ELF-1 (cell line): ENCODE measurements around the gene SMPX.

Source experiments
- DNase-seq: peaks from one replicate; pipeline ENCODE4 v3.0.0-alpha.2; 2016; ENCODE audit warnings: low read depth, low spot score

The SMPX gene

DNA sequence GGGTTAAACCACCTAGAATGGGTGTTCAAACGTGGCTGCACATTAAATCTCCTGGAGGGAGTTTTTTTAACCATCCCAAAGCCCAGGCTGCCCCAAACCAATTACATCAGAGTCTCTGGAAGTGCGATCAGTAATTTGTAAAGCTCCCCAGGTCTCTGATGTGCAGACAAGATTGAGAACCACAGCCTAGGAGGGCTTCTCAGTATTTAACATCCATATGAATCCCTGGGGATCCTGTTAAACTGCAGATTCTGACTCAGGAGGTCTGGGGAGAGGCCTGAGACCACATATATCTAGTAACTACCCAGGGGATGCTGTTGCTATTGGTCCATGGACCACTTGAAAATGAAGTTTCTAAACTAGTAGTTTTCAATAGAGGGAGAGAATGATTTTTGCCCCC, 42.6 kb downstream of the SMPX start:
- no peak for DNase-seq

DNA sequence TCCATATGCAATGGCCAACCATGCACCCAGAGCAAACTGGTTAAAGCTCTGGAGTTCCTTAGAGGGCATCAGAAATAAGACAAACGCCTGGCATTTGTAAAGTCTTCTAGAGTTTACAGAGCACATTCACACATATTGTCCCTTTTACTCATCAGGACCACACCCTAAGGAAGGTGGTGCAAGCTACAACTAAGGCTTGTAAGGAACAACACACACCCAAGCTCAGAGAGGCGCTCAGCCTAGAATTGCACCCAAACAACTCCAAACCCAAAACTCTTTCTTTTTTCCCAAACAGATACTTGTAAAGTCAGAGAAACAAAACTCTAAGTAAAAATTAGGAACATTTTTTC, 46.1 kb downstream of the SMPX start:
- DNase-seq = no peak

DNA sequence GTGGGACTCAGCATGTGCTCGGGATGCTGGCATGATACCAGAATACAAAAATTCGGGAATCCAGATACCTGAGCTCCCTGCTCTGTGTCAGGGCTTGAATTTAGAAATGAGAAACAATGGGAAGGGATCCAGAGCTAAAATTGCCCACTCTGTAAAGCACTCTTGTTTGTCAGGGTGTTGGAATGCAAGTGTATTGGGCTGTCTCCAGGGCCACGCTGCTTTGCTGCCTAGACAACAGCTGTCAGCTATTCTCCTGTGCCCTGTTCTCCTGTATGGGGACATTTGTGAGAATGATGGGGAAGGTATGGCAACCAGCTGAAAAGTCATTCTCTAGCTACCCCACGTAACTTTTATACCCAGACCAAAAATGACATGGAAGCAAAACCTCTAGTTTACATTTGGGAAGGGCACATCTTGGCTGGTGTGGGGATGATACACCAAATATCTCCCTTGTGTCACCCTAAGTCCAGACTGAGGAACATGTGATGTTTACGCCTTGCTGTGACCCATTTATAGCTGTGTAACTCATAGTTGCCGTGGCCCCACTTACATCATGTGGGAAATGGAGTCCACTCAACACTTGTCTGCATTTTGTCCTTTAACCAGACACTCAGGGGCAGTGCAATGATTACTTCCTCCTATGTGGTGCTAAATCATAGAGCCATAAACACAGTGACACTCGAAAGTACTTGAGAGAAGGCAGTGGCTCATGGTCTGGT, 46.6 kb downstream of the SMPX start:
- DNase-seq = no peak

DNA sequence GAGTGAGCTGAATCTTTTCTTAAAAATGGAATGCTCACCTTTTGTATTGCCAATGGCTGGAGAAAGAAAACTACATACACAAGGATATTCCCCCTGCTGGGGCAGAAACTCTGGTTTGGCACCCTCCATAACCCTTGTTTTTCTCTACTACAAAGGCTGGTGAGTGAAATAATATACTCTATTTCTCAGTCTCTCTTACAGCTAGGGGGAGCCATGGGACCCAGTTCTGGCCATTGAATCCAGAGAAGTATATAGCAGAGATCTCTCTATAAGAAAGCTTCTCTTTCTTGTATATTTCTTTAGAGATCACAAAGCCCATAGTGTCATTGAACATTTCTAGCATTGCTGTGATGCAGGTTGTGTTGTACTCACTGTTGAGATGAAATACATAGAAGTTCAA, 49.8 kb downstream of the SMPX start:
- DNase-seq = no peak

DNA sequence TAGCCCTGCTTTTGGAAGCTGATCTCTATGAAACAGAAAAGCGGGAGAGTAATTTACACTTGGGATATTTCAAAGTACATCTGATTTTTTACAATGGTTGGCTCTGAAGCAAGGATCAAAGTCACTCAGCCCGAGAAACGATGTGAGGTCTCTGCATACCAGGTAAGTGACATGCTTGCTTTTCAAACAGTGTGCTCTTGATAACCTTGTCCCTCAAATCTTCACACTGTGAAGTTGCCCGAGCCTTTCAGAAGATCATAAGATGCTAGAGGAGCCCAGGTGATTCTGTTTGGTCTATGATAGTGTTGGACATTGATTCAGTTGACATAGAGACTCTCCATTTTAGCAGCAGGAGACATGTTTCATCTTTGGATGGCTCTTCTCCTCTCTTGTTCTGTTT, 52.7 kb downstream of the SMPX start:
- DNase-seq = no peak

DNA sequence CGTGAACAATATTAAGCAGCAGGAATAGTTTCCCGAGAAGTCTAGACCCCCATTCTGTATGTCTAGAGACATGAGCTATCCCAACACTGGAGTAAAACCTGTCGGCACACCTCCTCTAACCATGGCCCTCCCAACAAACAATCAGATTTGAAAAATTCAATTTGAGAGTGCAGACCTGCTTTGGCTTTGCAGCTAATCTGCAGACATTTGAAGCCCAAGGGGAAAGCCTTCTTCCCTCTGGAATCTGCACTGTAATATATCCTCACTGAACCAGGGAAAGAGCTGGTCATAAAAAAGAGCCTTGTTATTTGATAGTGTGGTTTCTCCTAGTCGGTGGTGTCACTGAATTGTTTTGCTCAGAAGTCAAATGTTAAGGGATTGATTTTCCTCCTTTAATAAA, 55.2 kb downstream of the SMPX start:
- no peak for DNase-seq

DNA sequence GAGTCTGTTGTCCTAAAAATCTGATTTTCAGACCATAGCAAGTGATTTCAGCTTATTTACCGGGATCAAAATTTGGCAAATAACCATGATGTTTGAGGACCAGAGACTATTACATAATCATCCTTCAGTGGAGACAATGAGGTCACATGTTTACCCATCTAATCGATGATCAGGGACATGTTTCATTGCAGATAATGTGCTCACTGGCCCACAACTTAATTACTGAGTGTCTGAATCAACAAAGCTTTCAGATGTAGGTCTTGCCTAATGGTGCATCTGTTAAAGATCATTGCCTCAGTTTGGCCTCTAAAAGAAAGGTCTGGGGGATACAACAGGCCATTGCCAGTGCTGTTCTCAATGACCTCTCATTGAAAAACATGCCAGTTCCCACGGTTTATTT, 56.9 kb downstream of the SMPX start:
- no peak for DNase-seq

DNA sequence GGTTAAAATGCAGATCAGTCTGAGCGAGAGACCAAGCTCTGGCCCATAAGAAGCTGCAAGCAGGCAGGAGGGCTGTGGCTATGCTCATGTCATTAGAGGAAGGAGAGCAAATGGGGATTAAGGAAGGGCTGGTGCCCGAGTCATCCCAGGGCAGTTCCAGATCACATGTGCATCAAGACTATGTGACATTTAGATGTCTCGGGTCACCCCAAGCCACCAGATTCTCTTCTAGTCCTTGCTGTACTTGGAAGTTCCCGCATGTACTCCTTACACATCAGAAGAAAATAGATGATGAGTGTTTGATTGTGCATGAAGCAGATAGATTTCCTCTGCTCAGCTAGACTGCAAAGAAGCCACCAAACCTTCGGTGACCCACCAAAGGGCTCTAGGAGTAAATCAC, 57.6 kb downstream of the SMPX start:
- no peak for DNase-seq

DNA sequence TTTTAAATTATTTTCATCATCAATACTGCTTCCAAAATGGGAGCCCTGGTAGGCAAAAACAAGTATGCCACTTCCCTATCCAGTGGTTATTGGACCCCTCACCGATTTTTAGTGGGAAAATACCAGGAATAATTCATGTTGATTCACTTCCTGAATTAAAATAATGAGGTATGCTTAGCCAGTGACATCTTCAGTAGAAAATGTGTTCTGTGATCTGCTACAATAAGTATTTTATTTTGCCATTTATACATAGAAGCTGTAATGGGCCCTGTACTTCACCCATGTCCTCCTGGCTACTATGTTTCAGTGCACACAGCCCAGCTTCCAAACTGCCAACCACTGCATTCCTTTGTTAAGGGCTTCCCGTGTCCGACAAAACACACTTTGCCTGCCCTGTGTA, 58.8 kb downstream of the SMPX start:
- DNase-seq = no peak

DNA sequence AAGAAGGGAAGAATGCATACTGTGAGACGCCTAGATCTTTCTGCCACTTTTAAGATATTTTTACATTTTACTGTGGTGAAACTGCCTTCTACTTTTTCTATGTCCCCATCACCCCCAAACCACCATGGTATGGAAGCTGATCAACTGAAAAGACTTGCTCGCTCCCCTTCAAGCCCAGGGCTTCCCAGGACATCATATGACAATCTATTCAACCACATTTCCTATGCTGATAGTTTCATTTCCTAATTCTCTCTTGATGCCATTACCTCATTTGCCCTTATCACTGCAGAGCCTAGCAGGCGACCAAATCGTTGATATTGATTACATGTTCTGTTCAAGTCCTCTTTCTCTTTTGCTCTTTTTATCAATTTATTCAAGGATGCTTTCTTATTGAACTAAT, 59.6 kb downstream of the SMPX start:
- DNase-seq = no peak

DNA sequence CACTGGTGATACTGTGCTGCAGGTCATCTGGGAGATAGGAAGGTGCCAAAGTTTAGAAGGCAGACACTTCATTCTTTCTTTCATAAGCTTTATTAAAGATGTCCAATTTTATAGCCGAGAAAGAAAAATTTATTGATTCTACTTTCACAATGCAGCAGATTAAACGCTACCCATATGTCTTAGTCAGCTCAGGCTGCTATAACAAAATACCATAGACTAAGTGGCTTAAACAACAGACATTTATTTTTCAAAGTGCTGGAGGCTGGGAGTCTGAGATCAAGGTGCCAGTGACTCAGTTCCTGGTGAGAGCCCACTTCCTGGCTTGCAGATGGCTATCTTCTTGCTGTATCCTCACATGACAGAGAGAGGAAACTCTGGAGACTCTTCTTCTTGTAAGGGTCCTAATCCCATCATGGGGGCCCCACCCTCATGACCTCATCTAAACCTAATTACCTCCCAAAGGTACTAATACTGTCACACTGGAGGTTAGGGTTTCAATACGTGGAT, 66.4 kb downstream of the SMPX start:
- DNase-seq = no peak

DNA sequence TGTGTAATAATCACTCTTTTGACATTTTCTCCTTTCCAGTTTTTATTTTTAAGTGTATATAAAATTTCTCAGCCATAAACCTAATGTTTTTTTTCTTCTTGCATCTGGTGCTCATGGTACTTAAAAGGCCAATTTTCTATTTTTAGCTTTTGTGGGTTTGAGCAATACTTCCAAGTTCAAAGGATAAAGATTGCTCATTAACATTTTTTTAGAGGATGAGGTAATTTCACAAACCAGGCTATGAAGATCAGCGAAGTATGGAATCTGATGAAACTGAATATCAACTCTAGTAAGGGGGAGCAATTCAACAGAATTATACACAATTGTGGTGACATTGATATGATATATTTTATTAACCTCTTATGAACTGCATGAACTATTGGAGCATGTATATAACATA, 74.0 kb downstream of the SMPX start:
- DNase-seq = no peak

DNA sequence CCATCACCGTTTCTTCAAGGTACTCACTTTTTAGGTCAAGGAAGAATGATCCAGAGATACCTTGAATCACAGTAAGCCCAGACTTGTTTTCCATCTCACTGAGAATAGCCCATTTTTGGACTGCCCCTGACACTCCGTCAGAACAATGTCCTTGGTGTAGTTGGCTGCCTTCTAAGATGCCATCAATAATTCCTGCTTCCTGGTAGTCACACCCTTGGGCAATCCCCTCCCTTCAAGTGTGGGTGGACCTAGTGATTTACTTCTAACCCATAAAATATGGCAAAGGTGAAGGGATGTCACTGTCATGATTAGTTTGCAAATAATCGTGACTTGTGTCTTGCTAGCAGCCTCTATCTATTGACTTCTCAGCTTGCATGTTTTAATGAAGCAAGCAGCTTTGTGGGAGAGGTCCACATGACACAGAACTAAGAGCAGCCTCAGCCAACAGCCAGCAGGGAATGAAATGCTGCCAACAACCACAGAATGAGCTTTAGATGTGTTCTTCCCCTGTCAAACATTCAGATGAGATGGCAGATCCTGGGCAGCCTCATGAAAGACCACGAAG, 79.8 kb downstream of the SMPX start:
- no peak for DNase-seq

DNA sequence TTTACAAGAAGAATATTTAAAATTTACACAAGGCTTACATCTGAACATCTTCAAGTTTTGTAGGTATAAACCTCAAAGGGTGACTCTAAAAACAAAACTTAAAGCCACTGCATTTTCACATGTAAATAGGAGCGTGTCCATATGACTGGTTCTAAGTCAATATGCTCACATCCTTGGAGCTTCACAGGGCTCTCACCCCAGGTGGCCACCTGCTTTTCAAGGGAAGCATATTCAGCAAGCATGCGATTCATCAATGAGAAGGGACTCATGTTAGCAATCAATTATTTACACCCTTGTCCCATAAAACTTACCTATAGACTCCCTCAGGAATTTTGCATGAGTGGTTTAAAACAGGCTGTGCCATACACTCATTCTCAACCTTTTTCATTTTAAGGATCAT, 82.0 kb downstream of the SMPX start:
- DNase-seq = no peak

DNA sequence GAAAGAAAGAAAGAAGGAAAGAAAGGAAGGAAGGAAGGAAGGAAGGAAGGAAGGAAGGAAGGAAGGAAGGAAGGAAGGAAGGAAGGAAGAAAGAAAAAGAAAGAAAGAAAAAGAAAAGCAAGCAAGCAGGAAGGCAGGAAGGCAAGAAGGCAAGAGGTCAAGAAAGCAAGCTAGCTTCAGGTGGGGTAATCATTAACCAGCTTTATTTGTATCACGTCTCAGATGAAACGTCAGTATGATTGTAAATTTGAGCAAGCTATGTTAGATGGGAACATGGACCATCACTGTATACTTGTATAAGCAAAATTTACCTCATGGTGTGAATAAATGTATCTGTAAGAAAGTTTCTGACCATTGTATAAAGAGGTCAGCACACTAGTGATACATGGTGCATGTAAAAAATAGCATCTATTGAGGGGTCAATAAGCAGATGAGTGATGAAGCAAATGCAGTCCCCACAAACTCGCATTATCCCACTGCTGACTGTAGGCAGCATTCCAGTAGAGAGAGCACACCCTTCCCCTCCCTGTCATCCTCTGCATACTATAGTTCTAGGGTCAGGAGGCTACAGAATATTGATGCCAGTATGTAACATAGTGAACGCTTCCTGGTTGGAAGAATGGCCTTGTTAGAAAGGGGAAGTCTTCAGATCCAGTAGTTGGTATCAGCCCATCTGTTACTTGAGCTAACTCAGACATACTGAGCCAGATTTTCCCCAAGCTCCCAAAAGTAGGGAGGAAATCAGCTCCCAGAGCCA, 83.3 kb downstream of the SMPX start:
- no peak for DNase-seq

DNA sequence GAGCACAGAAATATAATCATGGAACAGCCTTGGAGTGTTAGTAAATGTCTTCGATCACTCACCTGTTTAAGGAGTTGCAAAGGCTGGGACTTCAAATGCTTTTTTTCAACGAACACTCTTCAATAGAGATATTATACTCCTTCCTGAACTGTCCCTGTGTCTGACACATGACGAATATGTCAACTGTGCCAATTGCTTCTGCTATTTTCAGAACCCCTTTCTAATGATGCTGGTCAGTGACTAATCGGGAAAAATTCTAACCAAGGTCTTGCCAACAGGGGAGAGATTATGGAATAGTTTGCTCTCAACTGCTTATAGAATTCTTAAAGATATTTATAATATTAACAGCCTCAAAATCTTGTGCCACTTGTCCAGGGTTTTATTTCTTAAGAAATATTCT, 91.2 kb downstream of the SMPX start:
- no peak for DNase-seq

DNA sequence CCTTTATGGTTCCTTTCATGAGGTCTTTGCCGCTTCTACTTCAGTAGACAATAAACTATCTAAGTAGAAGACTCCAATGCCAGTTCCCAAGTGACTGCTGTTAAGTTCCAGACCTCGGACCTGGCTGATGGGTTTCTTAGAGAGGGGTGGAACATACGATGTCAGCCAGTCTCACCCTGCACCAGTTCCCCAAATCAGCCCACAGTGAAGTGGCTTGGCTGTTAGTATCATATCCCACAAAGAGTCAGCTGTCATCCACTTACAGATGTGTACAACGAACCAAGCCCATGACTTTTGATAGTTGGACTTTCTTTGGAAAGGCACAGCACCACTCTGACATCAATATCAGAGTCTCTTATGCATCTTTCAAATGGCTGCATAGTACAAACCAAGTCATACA, 91.7 kb downstream of the SMPX start:
- DNase-seq = no peak

DNA sequence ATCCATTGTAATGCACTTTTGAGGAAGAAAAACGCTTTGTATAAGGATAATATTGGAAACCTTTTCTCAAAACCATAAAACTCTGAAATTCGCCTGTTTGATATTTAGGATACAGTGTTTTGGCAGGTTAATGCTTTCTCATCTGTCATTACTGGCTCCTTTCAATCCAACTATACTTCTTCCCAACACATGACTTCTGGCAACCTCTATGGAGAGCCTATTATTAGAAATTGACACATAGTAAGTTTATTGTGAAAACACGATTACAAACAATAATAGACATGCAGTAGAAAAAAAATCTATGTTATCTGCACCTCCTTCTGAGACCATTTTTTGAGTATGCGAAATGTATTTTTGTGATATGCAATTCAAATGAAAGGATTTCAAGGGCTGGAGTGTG, 95.2 kb downstream of the SMPX start:
- DNase-seq = no peak

DNA sequence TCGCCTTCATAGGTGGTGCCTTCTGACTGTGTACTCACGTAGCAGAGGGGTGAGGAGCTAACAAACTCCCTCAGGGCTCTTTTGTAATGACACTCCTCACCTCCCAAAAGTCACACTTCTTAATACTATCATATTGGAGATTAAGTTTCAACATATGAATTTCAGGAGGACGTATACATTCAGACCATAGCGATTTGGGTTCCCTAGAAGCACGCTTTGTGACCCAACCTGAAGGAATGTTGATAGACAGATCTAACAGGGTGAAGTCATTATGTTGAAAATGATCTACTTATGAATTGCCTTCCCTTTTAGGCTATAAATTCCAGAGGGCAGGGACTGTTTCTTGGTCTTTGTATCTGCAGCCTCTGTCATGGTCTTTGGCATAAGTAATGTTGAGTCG, 96.6 kb downstream of the SMPX start:
- DNase-seq = no peak

DNA sequence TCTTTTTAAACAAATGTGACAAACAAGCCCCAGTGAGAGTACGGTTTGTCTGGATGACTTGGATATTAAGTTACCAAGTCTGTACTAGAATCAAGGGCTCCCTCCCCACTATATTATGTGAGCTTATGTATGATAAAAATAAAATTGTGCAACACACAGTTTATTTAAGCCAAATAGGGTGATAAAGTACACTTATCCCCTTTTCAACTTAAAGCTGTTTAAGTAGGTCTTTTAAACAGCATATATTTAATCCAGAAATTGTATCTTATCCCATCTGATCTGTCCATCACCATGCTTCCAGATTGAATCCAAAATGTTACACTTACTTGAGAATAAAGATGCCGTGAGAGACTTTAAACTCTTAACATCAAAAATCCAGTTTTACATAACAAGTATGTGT, 97.8 kb downstream of the SMPX start:
- no peak for DNase-seq

DNA sequence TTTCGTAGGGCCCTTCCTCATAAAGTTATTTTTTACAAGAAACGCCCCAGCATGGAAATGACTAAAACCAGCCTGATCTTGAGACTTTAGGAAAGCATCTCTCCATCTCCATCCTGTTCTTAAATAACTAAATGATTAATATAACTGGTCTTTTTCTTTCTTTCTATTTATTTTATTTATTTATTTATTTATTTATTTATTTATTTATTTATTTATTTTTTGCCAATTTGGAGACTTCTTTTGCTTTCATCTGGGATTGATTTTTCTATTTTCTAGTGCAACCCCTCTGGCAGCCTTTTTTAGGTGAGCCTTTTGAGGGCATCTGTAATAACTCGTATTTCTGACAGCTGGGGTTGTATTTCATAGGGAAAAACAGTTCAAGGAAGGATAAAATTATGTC, 98.6 kb downstream of the SMPX start:
- no peak for DNase-seq

DNA sequence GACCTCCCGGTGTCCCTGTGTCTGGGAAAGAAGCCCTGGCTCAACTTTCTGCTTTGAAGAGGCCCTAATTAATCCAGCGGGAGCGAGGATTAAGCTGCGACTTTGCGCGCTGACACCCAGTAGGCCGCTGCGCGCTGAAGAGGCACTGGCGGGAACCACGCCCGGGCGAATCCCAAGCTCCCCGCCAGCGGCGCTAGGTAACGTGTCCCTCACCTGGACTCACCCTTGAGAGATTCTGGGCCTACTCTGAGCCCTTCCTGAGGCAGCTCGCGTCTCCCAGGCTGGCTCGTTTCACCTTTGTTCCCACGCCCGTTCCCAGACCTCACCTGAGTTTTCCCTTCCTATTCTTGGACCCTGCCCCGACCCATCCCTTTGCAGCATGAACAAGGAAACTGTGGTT, 99.2 kb downstream of the SMPX start:
- peak; percentile 75 for DNase-seq

DNA sequence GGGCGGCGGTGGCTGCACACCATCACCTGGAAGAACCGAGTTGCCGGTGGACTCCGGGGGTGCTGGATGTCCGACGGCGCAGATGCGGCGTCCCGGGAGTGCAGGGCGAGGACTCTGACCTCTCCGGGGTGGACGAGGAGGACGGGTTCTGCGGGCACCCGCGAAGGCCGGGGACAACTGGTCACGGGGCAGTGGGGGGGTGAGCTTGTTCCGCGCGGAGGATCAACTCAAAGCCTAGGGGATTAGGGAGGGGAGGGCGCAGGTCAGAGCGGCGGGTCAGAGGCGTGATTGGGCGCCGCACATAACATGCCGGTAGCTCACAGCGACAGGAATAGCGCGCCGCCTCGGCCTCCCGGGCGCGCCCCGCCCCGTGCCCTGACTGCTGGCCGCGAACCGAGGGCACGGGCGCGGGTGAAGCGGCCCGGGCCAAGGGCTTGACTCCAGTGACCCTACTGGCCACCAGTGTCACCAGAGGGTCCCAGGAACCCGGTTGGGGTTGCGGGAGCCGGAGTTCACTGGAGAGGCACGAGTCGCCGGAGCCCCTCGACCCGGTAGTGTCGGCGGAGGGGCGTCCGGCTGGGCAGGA, 99.7 kb downstream of the SMPX start, which contains the start of gene KLHL34:
Gene KLHL34 (minus strand): TSS at position 179 of the 586 bp plus-strand sequence. CDS start 542 bp downstream, outside the sequence.
- DNase-seq = peak; percentile 62
